ENCODE measurements around the gene SNX19. TPM values are rescaled to one million over a fixed set of nuclear protein-coding genes. Genes with fewer than 3 reads are reported as not detected.

Gene SNX19
- polyA plus RNA-seq, 1 donor from 2014 or later: 20.8 TPM

GRCh38 chr11:130866831-130867230 is 49.4 kb downstream of the SNX19 start:
- Histone ChIP-seq H3K4me2 (ENCODE audit: low read length) (no peak overlapping the region), H4K20me1 (ENCODE audit: insufficient read depth) (no peaks in the 10 kb centered on the region), H3F3A (ENCODE audit: insufficient read depth, low read length, poor library complexity, severe bottlenecking) (no peaks in the 10 kb centered on the region), H2AFZ (ENCODE audit: low read depth, low read length) (no peak overlapping the region), H3K9me3 (ENCODE audit: low read length) (no peaks in the 10 kb centered on the region), H3K4me3 (ENCODE audit: low read length) (no peak overlapping the region), H3K9ac (ENCODE audit: low read length) (no peak overlapping the region), H3K36me3 (ENCODE audit: insufficient read depth, low read length) (no peaks in the 10 kb centered on the region), H3K27me3 (ENCODE audit: insufficient read depth, low read depth, low read length) (no peaks in the 10 kb centered on the region), H3K79me2 (replicated peaks; ENCODE audit: insufficient read depth, low read length) (no peaks in the 10 kb centered on the region), H3K27ac (ENCODE audit: low read length) (no peak overlapping the region), H3K9me2 (ENCODE audit: insufficient read depth, low read length) (no peaks in the 10 kb centered on the region)
- TF ChIP-seq RAD21 (conservative IDR thresholded peaks at IDR 0.05): no peak
- no peak for TF ChIP-seq SMC3 (conservative IDR thresholded peaks at IDR 0.05; ENCODE audit: poor library complexity)
- no peak for TF ChIP-seq POLR2AphosphoS5 (IDR thresholded peaks at IDR 0.05)
- no peak for TF ChIP-seq CTCF (IDR thresholded peaks at IDR 0.05; ENCODE audit: poor library complexity, severe bottlenecking)
- TF ChIP-seq MXI1 (conservative IDR thresholded peaks at IDR 0.05; ENCODE audit: poor library complexity, severe bottlenecking): no peak
- TF ChIP-seq TAF1 (IDR thresholded peaks at IDR 0.05; ENCODE audit: low read depth): no peak
- TF ChIP-seq EZH2 (IDR thresholded peaks at IDR 0.05; ENCODE audit: borderline replicate concordance, insufficient read depth, low read length, poor library complexity, severe bottlenecking): no peak
- TF ChIP-seq EP300 (conservative IDR thresholded peaks at IDR 0.05; ENCODE audit: poor library complexity, severe bottlenecking): no peak
- TF ChIP-seq REST (IDR thresholded peaks at IDR 0.05; ENCODE audit: borderline replicate concordance): no peak

- no peak overlapping the region for H3K4me2 ChIP-seq (ENCODE audit: low read length)
- H3K79me2 ChIP-seq (replicated peaks; ENCODE audit: insufficient read depth, low read length): no peaks in the 10 kb centered on the region
- H3K27me3 ChIP-seq (ENCODE audit: insufficient read depth, low read depth, low read length): no peaks in the 10 kb centered on the region
- TF ChIP-seq RAD21 (conservative IDR thresholded peaks at IDR 0.05) (no peak), CTCF (IDR thresholded peaks at IDR 0.05; ENCODE audit: poor library complexity, severe bottlenecking) (no peak), TAF1 (IDR thresholded peaks at IDR 0.05; ENCODE audit: low read depth) (no peak), REST (IDR thresholded peaks at IDR 0.05; ENCODE audit: borderline replicate concordance) (no peak), EZH2 (IDR thresholded peaks at IDR 0.05; ENCODE audit: borderline replicate concordance, insufficient read depth, low read length, poor library complexity, severe bottlenecking) (no peak), MXI1 (conservative IDR thresholded peaks at IDR 0.05; ENCODE audit: poor library complexity, severe bottlenecking) (no peak), POLR2AphosphoS5 (IDR thresholded peaks at IDR 0.05) (no peak), SMC3 (conservative IDR thresholded peaks at IDR 0.05; ENCODE audit: poor library complexity) (no peak), EP300 (conservative IDR thresholded peaks at IDR 0.05; ENCODE audit: poor library complexity, severe bottlenecking) (no peak)
- H2AFZ ChIP-seq (ENCODE audit: low read depth, low read length): no peak overlapping the region
- no peaks in the 10 kb centered on the region for H4K20me1 ChIP-seq (ENCODE audit: insufficient read depth)
- H3K36me3 ChIP-seq (ENCODE audit: insufficient read depth, low read length): no peaks in the 10 kb centered on the region
- H3K9ac ChIP-seq (ENCODE audit: low read length): no peak overlapping the region
- no peaks in the 10 kb centered on the region for H3F3A ChIP-seq (ENCODE audit: insufficient read depth, low read length, poor library complexity, severe bottlenecking)
- H3K9me2 ChIP-seq (ENCODE audit: insufficient read depth, low read length): no peaks in the 10 kb centered on the region
- no peak overlapping the region for H3K4me3 ChIP-seq (ENCODE audit: low read length)
- H3K27ac ChIP-seq (ENCODE audit: low read length): no peak overlapping the region
- no peaks in the 10 kb centered on the region for H3K9me3 ChIP-seq (ENCODE audit: low read length)
Measured at GRCh38 chr11:130865774-130866114, 50.5 kb downstream of the SNX19 start.
